Stimulated activated CD8-positive, alpha-beta memory T cell treated with anti-CD3 and anti-CD28 coated beads, Interleukin-12 subunit alpha, Interleukin-12 subunit beta, amount 100 ng/mL, for 4 hours (primary cell): Measurements from ENCODE around the gene CAMK1D.

Experiments
- DNase-seq: peaks from one replicate; pipeline ENCODE4 v3.0.0-alpha.2; 2020; ENCODE audit warnings: low read depth

Gene CAMK1D

GRCh38 chr10:12631216-12631615 is 281.9 kb downstream of the CAMK1D start:
- no peak for DNase-seq

GRCh38 chr10:12631787-12632562 is 282.6 kb downstream of the CAMK1D start:
- DNase-seq = no peak

DNA sequence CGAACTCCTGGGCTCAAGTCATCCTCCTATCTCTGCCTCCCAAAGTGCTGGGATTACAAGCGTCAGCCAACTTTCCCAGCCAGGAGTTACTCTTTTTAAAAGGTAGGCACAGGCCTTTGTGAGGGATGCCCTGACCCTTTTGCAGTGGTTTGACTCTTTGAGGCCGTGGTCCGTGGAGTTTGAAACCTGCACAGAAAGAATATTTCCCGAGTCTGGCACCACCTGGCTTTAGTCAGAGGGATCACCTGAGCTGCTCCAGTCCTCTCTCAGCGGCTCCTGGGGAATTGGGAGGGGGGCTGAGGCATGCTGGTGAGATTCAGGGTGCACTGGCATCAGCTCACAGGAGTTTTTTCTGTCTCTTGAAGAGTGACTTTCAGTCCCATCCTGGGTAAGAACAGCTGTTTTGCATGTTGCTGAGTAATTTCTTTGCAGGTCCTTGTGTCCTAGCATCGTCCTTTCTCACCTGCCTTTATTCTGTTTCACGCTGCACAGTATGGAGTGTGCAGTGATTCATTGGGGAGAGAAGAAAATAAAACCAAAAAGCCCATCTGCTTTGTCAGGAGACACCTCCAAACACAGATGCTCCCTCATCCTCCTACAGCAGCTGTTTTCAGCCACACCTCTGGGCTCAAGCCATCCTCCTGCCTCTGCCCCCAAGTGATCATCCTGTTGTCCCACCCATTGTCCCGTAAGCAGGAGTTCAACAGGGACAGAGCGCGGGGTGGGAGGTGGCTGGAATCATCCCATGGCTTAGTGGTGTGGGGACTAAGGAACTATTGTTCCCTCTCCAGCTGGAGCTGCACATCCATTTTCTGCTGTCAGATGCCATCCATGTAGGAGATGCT is 284.7 kb downstream of the CAMK1D start:
- no peak for DNase-seq

DNA sequence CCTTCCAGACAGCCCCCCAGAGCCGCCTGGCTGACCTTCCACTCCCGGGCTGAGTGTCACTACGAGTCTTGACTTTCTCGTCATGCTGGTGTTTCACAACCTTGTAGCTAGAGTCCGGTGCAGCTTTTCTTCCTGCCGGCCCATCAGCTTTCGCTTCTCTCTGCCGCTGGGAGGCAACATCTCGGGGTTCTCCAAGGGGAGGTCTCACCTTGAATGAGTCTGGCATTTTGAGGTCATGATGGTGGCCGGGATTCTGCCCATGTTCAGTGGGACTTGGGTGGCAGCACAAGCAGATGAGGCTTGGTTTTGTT is 285.2 kb downstream of the CAMK1D start:
- DNase-seq = no peak

DNA sequence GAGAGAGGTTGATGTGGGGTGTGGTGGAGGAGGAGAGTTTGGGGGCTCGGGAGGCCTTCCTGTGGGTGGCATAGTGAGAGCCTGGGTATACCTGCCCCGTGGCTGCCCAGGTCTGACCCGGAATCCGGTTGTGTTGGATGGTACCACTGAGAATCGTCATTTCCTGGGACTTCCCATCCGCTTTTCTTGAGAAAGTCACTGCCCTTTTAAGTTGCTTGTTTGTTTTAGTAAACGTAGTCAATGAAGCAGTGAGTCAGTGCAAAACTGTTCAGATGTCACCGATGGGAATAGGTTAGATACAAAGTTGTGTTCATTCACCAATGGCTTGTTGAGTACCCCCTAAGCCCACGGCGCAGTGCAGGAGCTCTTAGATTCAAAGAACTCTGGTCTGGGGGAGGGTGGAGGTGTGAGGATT is 285.8 kb downstream of the CAMK1D start:
- no peak for DNase-seq

GRCh38 chr10:12636571-12636970 is 287.2 kb downstream of the CAMK1D start:
- no peak for DNase-seq

- no peak for DNase-seq
Measured at GRCh38 chr10:12637649-12638048, 288.3 kb downstream of the CAMK1D start.

DNA sequence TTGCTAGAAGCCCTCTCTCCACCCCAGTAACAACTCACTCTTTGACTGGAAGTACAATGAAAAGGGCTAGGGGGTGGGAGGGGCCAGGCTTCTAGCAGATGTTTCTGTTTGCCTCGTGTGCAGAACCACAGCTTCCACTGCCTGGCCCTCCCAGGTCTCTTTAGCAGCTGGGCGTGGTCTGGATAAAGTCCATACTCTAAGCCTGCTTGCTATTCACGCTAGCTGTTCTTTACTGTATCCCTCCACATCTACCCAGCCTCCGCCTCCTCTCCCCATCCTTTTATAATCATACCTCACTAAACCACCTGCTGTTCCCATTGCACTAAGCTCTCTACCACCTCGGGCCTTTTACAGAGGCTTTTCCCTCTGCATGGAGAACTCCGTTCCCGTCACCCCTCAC is 288.8 kb downstream of the CAMK1D start:
- no peak for DNase-seq

DNA sequence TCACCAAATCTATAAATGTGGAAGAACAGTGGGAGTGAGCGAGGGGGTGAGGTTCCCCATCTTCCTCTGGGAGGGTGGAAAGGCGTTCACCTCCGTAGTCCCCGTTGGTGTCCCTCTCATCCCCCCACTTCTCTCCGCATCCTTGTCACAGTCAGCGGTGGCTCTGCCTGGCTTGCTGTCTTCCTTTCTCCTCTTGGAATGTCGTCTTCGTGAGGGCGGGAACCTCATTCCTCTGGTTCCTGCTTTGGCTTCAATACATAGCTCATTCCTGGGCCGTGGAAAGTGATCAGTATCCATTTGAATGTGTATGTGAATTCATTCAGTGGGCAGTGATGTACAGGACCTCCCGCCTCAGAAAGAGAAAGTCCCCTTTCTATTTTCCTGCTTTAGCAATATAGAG is 289.4 kb downstream of the CAMK1D start:
- no peak for DNase-seq

GRCh38 chr10:12639996-12640944 is 290.9 kb downstream of the CAMK1D start:
- DNase-seq = no peak

DNA sequence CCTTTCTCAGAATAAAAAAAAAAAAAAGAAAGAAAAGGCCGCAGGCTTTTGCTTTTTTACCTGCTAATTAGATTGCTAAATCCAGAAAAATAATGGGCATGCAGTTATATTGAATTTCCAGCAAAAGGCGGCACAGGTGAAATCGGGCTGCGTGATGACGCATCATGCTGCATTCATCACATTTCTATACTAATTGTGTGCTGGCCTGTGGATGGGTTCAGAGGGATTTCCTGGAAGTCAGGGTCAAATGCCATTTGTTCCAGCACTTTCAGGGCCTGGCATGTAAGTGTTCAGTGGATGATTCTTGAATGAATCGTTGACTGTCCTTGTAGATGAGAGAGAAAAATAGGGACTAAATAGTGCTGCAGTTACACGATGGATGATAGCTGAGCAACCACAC is 292.7 kb downstream of the CAMK1D start:
- no peak for DNase-seq

GRCh38 chr10:12643279-12643678 is 293.9 kb downstream of the CAMK1D start:
- DNase-seq = no peak

DNA sequence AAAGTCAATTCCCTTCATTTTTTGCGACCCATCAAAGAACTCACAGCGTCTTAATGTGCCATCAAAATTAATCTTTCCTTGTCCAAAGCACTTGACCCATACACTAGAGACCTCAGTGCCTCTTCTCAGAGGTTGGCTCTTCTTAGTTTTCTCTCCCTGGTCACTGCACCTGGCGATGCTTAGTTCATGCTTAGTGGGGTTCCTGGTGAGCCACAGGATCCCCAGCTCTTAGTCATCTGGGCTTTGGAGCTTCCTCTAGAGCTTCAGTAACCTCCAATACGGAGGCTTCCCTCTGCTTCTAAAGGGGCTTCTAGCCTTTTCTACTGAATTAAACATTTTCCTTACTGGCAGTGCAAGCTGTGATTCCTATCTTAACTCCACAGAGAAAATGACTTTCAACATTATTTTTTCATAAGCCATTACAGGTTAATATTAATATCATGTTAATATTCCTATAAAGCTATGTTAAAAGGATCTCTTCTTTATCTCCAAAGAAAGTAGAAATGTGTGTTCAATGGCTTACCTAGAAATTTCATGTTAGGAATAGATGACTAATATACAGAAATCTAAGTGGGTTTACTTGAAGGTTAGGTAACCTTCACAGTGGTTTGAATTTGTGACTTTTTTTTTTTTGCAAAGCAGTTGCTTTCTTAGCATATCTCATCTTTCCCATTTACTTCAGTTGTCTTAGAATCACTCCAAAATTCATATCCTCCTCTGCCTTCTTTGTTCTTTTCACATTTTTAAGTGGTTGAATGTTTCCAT is 295.2 kb downstream of the CAMK1D start:
- DNase-seq = no peak

DNA sequence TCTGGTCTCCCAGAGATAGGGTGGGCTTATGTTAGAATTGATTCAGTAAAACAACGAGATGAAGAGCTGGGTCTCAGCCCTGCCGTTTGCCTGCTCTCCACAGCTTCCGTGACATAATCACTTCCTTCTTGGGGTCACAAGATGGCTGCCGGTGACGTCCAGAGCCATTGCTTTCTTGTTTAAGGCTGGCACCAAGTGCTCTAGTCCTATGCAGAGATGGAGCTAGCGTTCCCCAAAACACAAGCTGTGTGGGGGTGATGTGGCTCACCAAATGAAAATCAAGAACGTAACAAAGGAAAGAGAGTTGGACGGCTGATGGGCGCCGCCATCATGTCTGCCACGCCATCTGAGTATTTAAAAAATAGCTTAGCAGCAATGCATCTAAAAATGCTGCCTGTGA is 296.1 kb downstream of the CAMK1D start:
- no peak for DNase-seq

- no peak for DNase-seq
Measured at GRCh38 chr10:12649012-12649584, 299.8 kb downstream of the CAMK1D start.

DNA sequence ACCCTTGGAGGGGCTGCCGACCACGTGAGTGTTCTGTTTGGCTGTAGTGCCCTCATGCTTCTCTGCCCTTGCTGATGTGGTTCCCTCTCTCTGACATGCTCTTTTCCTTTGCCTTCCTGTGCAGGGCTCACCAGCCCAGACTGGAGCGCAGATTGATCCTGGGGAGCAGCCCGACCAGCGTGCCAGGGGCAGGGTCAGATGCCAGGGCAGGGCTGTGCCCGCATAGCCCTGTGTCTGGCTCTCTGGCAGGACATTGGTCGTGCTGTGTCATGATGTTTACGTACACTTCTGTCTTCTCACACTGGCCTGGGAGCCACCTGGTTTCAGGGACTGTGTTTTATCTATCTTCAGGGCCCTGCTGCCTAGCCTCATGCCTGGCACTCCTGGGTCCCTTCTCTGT is 300.8 kb downstream of the CAMK1D start:
- no peak for DNase-seq

DNA sequence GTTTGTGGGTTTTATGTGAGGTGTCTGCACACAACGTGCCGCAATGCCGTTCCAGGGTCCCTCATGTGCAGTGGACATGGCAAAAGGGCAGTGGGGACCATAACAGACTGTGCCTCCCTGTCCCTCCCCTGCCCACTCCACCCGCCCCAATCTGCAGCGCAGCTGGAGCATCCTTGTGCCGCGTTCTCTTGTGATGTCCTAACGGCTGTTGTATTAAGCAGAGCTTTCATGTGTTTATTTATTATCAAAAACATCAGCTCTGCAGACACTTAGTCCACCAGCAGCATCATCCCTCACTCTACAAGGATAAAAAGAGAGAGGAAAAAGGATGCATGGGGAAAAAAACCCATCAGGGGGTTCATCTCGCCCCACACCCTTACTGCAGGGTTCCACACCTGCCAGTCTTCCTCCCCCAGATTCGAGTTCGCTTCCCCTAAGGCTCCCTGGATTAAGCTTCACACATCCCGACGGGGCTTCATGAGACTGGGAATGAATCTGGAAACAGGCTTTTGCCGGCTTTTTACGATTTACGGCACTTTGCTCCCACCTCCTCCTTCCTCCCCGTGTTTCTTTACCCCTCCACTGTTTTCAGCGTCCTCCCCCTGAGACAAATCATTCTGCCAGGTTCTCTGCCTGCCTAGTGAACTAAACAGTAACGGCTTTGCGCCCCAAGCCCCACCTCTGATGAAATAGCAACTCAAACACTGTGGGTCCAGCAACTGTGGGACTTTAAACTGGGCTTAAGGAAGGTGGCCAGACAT is 301.4 kb downstream of the CAMK1D start:
- no peak for DNase-seq

DNA sequence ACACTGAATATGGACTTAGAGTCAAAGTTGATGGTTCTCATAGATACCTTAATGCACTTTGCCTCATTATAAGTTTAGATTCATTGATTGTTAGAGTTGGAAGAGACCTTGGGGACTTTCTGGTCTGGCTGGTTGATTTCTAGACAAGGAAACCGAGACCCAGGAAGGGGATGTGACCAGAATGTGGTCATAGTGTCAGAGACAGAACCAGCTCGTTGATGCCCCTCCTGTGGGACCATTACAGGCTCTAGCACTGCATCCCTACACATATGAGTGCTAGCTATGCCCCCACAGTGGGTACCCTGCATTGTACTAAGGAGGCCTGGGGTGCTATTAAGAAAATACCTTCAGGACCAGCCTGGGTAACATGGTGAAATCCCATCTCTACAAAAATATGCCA is 306.6 kb downstream of the CAMK1D start:
- DNase-seq = no peak

GRCh38 chr10:12656518-12657142 is 307.3 kb downstream of the CAMK1D start:
- DNase-seq = no peak

GRCh38 chr10:12657489-12657888 is 308.1 kb downstream of the CAMK1D start:
- no peak for DNase-seq
